HTERT RPE-1 (cell line): ENCODE data around the gene PRR20C.
"Not testable (repeated sequence)": the region's sequence is repeated elsewhere in the genome, so short reads cannot be mapped to it uniquely, and the experiment has no call there.

ENCODE experiments used
- in situ Hi-C: fragments of 300-500 bp; cut with MboI; formaldehyde crosslinking; loops from 4 replicates; pipeline ENCODE4 v1.14.3; 2020; ENCODE audit warnings: low sequenced_read_pairs

PRR20C gene

GRCh38 chr13:57153761-57154160 is at the start of gene PRR20C:
Gene PRR20C (plus strand): TSS chr13:57154061. CDS start chr13:57154448, 387 bp downstream.
- in situ Hi-C loops = not testable (repeated sequence)

GRCh38 chr13:57114945-57115344 is 38.9 kb upstream of the PRR20C start:
- in situ Hi-C loops = no loop called here

- in situ Hi-C loops = no loop called here
Measured at GRCh38 chr13:57123681-57124080, 30.2 kb upstream of the PRR20C start.

- in situ Hi-C loops = no loop called here
Measured at GRCh38 chr13:57128909-57129308, 25.0 kb upstream of the PRR20C start.

GRCh38 chr13:57136093-57136492 is 17.8 kb upstream of the PRR20C start:
- in situ Hi-C loops = no loop called here

- in situ Hi-C loops = no loop called here
Measured at GRCh38 chr13:57137585-57137984, 16.3 kb upstream of the PRR20C start.

GRCh38 chr13:57138988-57139387 is 14.9 kb upstream of the PRR20C start:
- in situ Hi-C loops = no loop called here

- in situ Hi-C loops = not testable (repeated sequence)
Measured at GRCh38 chr13:57139781-57140180, 14.1 kb upstream of the PRR20C start.

GRCh38 chr13:57140235-57140968 is 13.5 kb upstream of the PRR20C start, which contains the start of gene PRR20A:
Gene PRR20A (plus strand): TSS chr13:57140918. CDS start chr13:57141305, 387 bp downstream.
- in situ Hi-C loops = not testable (repeated sequence)

- in situ Hi-C loops = not testable (repeated sequence)
Measured at GRCh38 chr13:57147188-57147587, 6.7 kb upstream of the PRR20C start, which contains the start of gene PRR20B. Gene PRR20B (plus strand): TSS chr13:57147488. CDS start chr13:57147875, 387 bp downstream.

- in situ Hi-C loops = not testable (repeated sequence)
Measured at GRCh38 chr13:57148106-57148505, 5.8 kb upstream of the PRR20C start.

GRCh38 chr13:57160332-57160731 is 6.5 kb downstream of the PRR20C start, which contains the start of gene PRR20D:
Gene PRR20D (plus strand): TSS chr13:57160632. CDS start chr13:57161019, 387 bp downstream.
- in situ Hi-C loops = not testable (repeated sequence)

- in situ Hi-C loops = not testable (repeated sequence)
Measured at GRCh38 chr13:57166897-57167296, 13.0 kb downstream of the PRR20C start, which contains the start of gene PRR20E. Gene PRR20E (plus strand): TSS chr13:57167197. CDS start chr13:57167584, 387 bp downstream.

- in situ Hi-C loops = no loop called here
Measured at GRCh38 chr13:57191667-57192066, 37.8 kb downstream of the PRR20C start.
